NCI-H82 (cell line): ENCODE data around the gene SYT9.

Experiments
- DNase-seq: peaks from one replicate; lab custom pipeline; 2025; lab: John Stamatoyannopoulos, UW

The SYT9 gene

GRCh38 chr11:7471071-7471470 lies 219.4 kb downstream of the SYT9 start:
- no peak for DNase-seq

GRCh38 chr11:7473717-7474116 lies 222.0 kb downstream of the SYT9 start:
- DNase-seq, result no peak

- DNase-seq, result no peak
Measured at GRCh38 chr11:7480113-7480512, 228.4 kb downstream of the SYT9 start.

GRCh38 chr11:7484131-7484530 lies 232.4 kb downstream of the SYT9 start:
- DNase-seq, result no peak

- no peak for DNase-seq
Measured at GRCh38 chr11:7484645-7485044, 232.9 kb downstream of the SYT9 start.

- no peak for DNase-seq
Measured at GRCh38 chr11:7485186-7486097, 233.7 kb downstream of the SYT9 start, which contains the start of gene OLFML1. OLFML1 (plus strand) TSS chr11:7485506; CDS start chr11:7485876, 370 bp downstream.

- DNase-seq, result no peak
Measured at GRCh38 chr11:7486098-7486780, 234.5 kb downstream of the SYT9 start.

GRCh38 chr11:7486781-7487140 lies 235.1 kb downstream of the SYT9 start:
- DNase-seq, result no peak

- no peak for DNase-seq
Measured at GRCh38 chr11:7487360-7487759, 235.7 kb downstream of the SYT9 start.

GRCh38 chr11:7488681-7489080 lies 237.0 kb downstream of the SYT9 start:
- DNase-seq, result no peak

- no peak for DNase-seq
Measured at GRCh38 chr11:7489376-7489775, 237.7 kb downstream of the SYT9 start.

GRCh38 chr11:7490054-7490453 lies 238.3 kb downstream of the SYT9 start:
- DNase-seq, result no peak

- DNase-seq, result no peak
Measured at GRCh38 chr11:7490535-7490934, 238.8 kb downstream of the SYT9 start.

GRCh38 chr11:7492253-7492652 lies 240.5 kb downstream of the SYT9 start:
- DNase-seq, result no peak

GRCh38 chr11:7493670-7494069 lies 242.0 kb downstream of the SYT9 start:
- DNase-seq, result no peak

GRCh38 chr11:7494086-7494745 lies 242.5 kb downstream of the SYT9 start:
- no peak for DNase-seq

GRCh38 chr11:7495882-7496551 lies 244.3 kb downstream of the SYT9 start:
- no peak for DNase-seq

- DNase-seq, result no peak
Measured at GRCh38 chr11:7498193-7498592, 246.5 kb downstream of the SYT9 start.

GRCh38 chr11:7499081-7499480 lies 247.4 kb downstream of the SYT9 start:
- no peak for DNase-seq

GRCh38 chr11:7500251-7500650 lies 248.5 kb downstream of the SYT9 start:
- no peak for DNase-seq

GRCh38 chr11:7501251-7501650 lies 249.5 kb downstream of the SYT9 start:
- no peak for DNase-seq

- no peak for DNase-seq
Measured at GRCh38 chr11:7501894-7502293, 250.2 kb downstream of the SYT9 start.
